Memory B cell (primary cell): Measurements from ENCODE around the gene ZNF460.
"Not testable (repeated sequence)": the region's sequence is repeated elsewhere in the genome, so short reads cannot be mapped to it uniquely, and the experiment has no call there.

Source experiments
- ATAC-seq: fragments of 150-1000 bp; cut with Tn5 transposase; 2 replicates; pipeline ENCODE4 v1.10.0; 2021; ENCODE audit warnings: low read depth, mild to moderate bottlenecking, moderate library complexity
- DNase-seq, 2 donors: peaks; one replicate each; pipeline ENCODE4 v3.0.0; 2022; ENCODE audit warnings: low spot score in 2 of 2
- H3K27ac Mint-ChIP-seq: one replicate; pipeline ENCODE4 v1.8.0; 2022; ENCODE audit warnings: mild to moderate bottlenecking, moderate library complexity, mixed read lengths
- H3K27me3 Mint-ChIP-seq: one replicate; pipeline ENCODE4 v1.8.0; 2022; ENCODE audit warnings: mixed read lengths
- H3K36me3 Mint-ChIP-seq: one replicate; pipeline ENCODE4 v1.8.0; 2022; ENCODE audit warnings: mild to moderate bottlenecking, mixed read lengths
- H3K4me1 Mint-ChIP-seq: one replicate; pipeline ENCODE4 v1.8.0; 2022; ENCODE audit warnings: mixed read lengths
- H3K4me3 Mint-ChIP-seq: one replicate; pipeline ENCODE4 v1.8.0; 2022; ENCODE audit warnings: mild to moderate bottlenecking, moderate library complexity, mixed read lengths
- H3K9me3 Mint-ChIP-seq: one replicate; pipeline ENCODE4 v1.8.0; 2022; ENCODE audit warnings: mixed read lengths

ZNF460 gene

GRCh38 chr19:57263244-57263741, 17.0 kb upstream of the ZNF460 start:
- Mint-ChIP-seq H3K9me3 (peaks cover 1% of the 10 kb centered on the region), H3K4me1 (peaks cover 16% of the 10 kb centered on the region), H3K36me3 (peaks cover 28% of the 10 kb centered on the region), H3K27ac (no peak overlapping the region), H3K4me3 (no peak overlapping the region), H3K27me3 (no peaks in the 10 kb centered on the region)
- no peak for ATAC-seq
- DNase-seq, result no peak

GRCh38 chr19:57267291-57267690, 13.0 kb upstream of the ZNF460 start:
- H3K27me3 Mint-ChIP-seq, result no peaks in the 10 kb centered on the region
- peaks cover 3% of the 10 kb centered on the region for H3K9me3 Mint-ChIP-seq
- peaks cover 12% of the 10 kb centered on the region for H3K36me3 Mint-ChIP-seq
- DNase-seq (no peak), ATAC-seq (no peak)
- H3K4me1 Mint-ChIP-seq, result peaks cover 35% of the 10 kb centered on the region
- H3K4me3 Mint-ChIP-seq, result no peak overlapping the region
- H3K27ac Mint-ChIP-seq, result no peak overlapping the region

- ATAC-seq (peak; percentile 85), DNase-seq (peak in 1 of 2 donors; percentile 18)
- Mint-ChIP-seq H3K4me1 (peaks cover 39% of the 10 kb centered on the region), H3K9me3 (peaks cover 3% of the 10 kb centered on the region), H3K27me3 (no peaks in the 10 kb centered on the region), H3K4me3 (peak overlapping the region; percentile 76), H3K36me3 (peaks cover 18% of the 10 kb centered on the region), H3K27ac (peak overlapping the region; percentile 85)
Observed at GRCh38 chr19:57269515-57270250, 10.6 kb upstream of the ZNF460 start.

DNA sequence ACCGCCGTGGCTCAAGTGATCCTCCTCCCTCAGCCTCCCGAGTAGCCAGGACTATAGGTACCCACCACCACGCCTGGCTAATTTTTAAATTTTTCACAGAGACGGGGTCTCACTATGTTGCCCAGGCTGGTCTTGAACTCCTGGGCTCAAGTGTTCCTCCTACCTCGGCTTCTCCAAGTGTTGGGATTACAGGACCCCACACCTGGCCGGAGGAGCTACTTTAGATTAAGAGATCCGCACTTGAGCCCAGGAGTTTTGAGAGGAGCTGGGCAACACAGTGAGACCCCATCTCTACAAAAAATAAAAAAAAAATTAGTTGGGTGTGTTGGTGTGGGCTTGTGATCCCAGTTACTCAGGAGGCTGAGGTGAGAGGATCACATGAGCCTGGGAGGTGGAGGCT, 9.0 kb upstream of the ZNF460 start:
- no peak for DNase-seq
- Mint-ChIP-seq H3K4me1 (peaks cover 34% of the 10 kb centered on the region), H3K36me3 (peaks cover 14% of the 10 kb centered on the region), H3K27me3 (no peaks in the 10 kb centered on the region), H3K27ac (no peak overlapping the region), H3K4me3 (no peak overlapping the region), H3K9me3 (peaks cover 1% of the 10 kb centered on the region)
- no peak for ATAC-seq

GRCh38 chr19:57273014-57273413, 7.3 kb upstream of the ZNF460 start:
- DNase-seq (no peak), ATAC-seq (no peak)
- no peak overlapping the region for H3K27ac Mint-ChIP-seq
- no peak overlapping the region for H3K4me3 Mint-ChIP-seq
- peaks cover 27% of the 10 kb centered on the region for H3K4me1 Mint-ChIP-seq
- H3K36me3 Mint-ChIP-seq, result peaks cover 11% of the 10 kb centered on the region
- H3K9me3 Mint-ChIP-seq, result peaks cover 1% of the 10 kb centered on the region
- no peaks in the 10 kb centered on the region for H3K27me3 Mint-ChIP-seq

GRCh38 chr19:57276430-57276829, 3.9 kb upstream of the ZNF460 start:
- Mint-ChIP-seq H3K27ac (no peak overlapping the region), H3K9me3 (no peaks in the 10 kb centered on the region), H3K4me3 (no peak overlapping the region), H3K27me3 (no peaks in the 10 kb centered on the region), H3K4me1 (peaks cover 14% of the 10 kb centered on the region), H3K36me3 (peaks cover 9% of the 10 kb centered on the region)
- DNase-seq (no peak), ATAC-seq (no peak)

- not testable (repeated sequence) for H3K36me3 Mint-ChIP-seq, H3K27ac Mint-ChIP-seq, H3K27me3 Mint-ChIP-seq, DNase-seq, ATAC-seq, H3K4me3 Mint-ChIP-seq, H3K9me3 Mint-ChIP-seq
- H3K4me1 Mint-ChIP-seq, result peaks cover 24% of the 10 kb centered on the region
Observed at GRCh38 chr19:57278481-57278880, 1.8 kb upstream of the ZNF460 start.

DNA sequence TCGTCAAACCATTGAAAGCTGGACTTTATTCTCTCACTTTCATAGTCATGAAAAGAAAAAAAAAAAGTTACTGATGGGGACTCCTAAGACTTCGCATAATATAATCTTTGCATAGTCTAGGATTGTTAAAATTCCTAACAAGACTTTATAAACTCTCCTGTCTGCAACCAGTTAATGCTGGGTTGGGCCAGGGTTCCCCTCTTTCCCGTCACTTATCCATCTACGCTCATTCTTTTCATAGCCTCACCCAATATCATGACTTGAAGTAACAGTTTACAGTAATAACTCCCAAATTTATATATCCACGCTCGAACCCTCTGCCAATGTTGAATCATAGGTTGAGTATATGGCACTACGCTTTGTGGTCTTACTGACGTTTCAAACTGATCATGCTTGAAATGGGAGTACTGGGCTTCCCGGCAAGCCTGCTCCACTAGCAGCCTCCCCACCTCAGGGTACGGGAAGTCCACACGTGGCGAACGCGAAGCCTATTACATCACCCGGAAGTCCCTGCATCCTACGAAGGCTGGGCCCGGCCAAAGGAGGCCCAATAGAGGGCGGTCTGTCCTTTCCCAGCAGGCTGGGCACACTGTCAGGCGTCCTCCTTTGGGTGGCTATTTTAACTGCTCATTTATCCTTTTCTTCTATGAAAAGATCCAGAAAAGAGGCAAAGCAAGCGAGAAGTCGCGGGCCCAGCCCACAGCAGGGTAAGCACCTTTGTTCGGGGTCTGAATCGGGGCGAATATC, 694 bp upstream of the ZNF460 start:
- no peaks in the 10 kb centered on the region for H3K9me3 Mint-ChIP-seq
- no peak overlapping the region for H3K27ac Mint-ChIP-seq
- H3K4me3 Mint-ChIP-seq, result peak overlapping the region; percentile 25
- ATAC-seq (peak; percentile 71), DNase-seq (peak in 1 of 2 donors; percentile 77)
- H3K36me3 Mint-ChIP-seq, result peaks cover 9% of the 10 kb centered on the region
- peaks cover 24% of the 10 kb centered on the region for H3K4me1 Mint-ChIP-seq
- H3K27me3 Mint-ChIP-seq, result no peaks in the 10 kb centered on the region

- Mint-ChIP-seq H3K27me3 (no peaks in the 10 kb centered on the region), H3K36me3 (peaks cover 17% of the 10 kb centered on the region), H3K9me3 (no peaks in the 10 kb centered on the region), H3K4me1 (peaks cover 29% of the 10 kb centered on the region), H3K27ac (no peak overlapping the region), H3K4me3 (no peak overlapping the region)
- DNase-seq (peak in 1 of 2 donors; percentile 16), ATAC-seq (peak; percentile 5)
Observed at GRCh38 chr19:57280962-57281400, 696 bp downstream of the ZNF460 start.

DNA sequence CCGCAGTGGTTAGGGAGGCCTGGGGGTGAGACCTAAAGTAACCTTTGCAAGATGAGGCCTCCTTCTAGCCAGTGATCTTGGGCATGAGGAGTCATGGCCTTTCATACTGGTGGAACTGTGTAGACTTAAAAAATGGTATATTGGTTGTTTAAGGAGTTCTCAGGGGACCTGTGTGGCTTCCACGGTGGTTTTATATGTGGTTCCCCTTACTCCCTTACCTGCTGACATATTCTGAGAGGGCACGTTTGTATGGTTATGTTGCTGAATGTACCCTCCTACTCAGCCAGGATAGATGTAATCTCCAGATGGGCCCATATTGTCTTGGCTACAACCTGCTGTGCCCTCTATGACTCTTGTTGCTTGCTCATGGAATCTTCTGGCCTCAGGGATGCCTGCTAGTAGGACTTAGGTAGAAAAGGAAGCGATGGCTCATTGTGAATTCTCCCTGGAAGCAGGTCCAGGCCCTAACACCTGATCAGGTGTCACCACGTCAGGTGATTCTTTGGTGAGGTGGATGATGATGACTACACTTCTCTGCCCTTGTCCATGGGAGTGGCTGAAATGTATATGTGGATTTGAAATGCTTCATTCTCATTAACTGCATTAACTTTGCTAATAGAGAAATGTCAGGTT, 1.8 kb downstream of the ZNF460 start:
- Mint-ChIP-seq H3K4me1 (peaks cover 32% of the 10 kb centered on the region), H3K36me3 (peaks cover 24% of the 10 kb centered on the region), H3K27me3 (no peaks in the 10 kb centered on the region), H3K9me3 (no peaks in the 10 kb centered on the region), H3K4me3 (peak overlapping the region; percentile 78), H3K27ac (no peak overlapping the region)
- DNase-seq, result no peak
- peak; percentile 9 for ATAC-seq

- H3K9me3 Mint-ChIP-seq, result peaks cover 1% of the 10 kb centered on the region
- DNase-seq (no peak), ATAC-seq (no peak)
- no peak overlapping the region for H3K4me3 Mint-ChIP-seq
- peaks cover 62% of the 10 kb centered on the region for H3K36me3 Mint-ChIP-seq
- H3K27me3 Mint-ChIP-seq, result no peaks in the 10 kb centered on the region
- no peak overlapping the region for H3K27ac Mint-ChIP-seq
- peaks cover 19% of the 10 kb centered on the region for H3K4me1 Mint-ChIP-seq
Observed at GRCh38 chr19:57288373-57288772, 8.1 kb downstream of the ZNF460 start.

DNA sequence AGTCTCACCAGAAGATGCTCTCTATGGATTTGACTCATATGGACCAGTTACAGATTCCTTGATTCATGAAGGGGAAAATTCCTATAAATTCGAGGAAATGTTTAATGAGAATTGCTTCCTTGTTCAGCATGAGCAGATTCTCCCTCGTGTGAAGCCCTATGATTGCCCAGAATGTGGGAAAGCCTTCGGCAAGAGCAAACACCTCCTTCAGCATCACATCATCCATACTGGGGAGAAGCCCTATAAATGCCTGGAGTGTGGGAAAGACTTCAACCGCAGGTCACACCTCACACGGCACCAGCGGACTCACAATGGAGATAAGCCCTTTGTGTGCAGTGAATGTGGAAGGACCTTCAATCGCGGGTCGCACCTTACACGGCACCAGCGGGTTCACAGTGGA, 10.7 kb downstream of the ZNF460 start:
- no peak overlapping the region for H3K4me3 Mint-ChIP-seq
- H3K27me3 Mint-ChIP-seq, result no peaks in the 10 kb centered on the region
- ATAC-seq (no peak), DNase-seq (no peak)
- H3K4me1 Mint-ChIP-seq, result peaks cover 10% of the 10 kb centered on the region
- no peak overlapping the region for H3K27ac Mint-ChIP-seq
- H3K36me3 Mint-ChIP-seq, result peaks cover 70% of the 10 kb centered on the region
- peaks cover 8% of the 10 kb centered on the region for H3K9me3 Mint-ChIP-seq

GRCh38 chr19:57292547-57292946, 12.3 kb downstream of the ZNF460 start:
- Mint-ChIP-seq H3K9me3 (peaks cover 8% of the 10 kb centered on the region), H3K36me3 (peaks cover 72% of the 10 kb centered on the region), H3K4me1 (peaks cover 7% of the 10 kb centered on the region), H3K27ac (no peak overlapping the region), H3K27me3 (no peaks in the 10 kb centered on the region), H3K4me3 (no peak overlapping the region)
- no peak for ATAC-seq
- no peak for DNase-seq

DNA sequence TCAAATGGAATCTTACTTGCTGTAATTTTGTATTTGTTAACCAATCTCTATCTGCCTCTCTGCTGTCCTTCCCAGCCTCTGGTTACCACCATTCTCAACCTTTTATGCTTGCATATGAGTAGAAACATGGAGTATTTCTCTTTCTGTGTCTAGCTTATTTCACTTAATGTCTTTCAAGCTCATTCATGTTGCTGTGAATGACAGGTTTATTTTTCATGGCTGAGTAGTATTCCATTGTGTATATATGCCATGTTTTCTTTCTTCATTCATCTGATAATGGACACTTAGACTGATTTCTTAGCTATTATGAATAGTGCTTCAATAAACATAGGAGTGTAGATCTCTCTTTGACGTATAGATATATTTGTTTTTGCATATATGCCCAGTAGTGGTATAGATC, 13.4 kb downstream of the ZNF460 start:
- Mint-ChIP-seq H3K27ac (no peak overlapping the region), H3K27me3 (no peaks in the 10 kb centered on the region), H3K4me1 (peaks cover 4% of the 10 kb centered on the region), H3K4me3 (no peak overlapping the region), H3K36me3 (peaks cover 71% of the 10 kb centered on the region), H3K9me3 (peaks cover 8% of the 10 kb centered on the region)
- DNase-seq (no peak), ATAC-seq (no peak)
